Measurements from ENCODE around the gene PAEP.

GRCh38 chr9:135612981-135613910 is 51.7 kb downstream of the PAEP start:
- TF ChIP-seq POLR2A (IDR thresholded peaks at IDR 0.05) (no peak), CTCF (IDR thresholded peaks at IDR 0.05) (no peak)

Data from uterus (tissue), 2 donors.